ENCODE data around the gene FREM3. TPM values are rescaled to one million over a fixed set of nuclear protein-coding genes. Genes with fewer than 3 reads are reported as not detected.
"Not testable (repeated sequence)": the region's sequence is repeated elsewhere in the genome, so short reads cannot be mapped to it uniquely, and the experiment has no call there.

FREM3 gene
- total RNA-seq, 2 donors from 2014 or later = not detected

GRCh38 chr4:143531380-143531779, 169.1 kb downstream of the FREM3 start:
- ATAC-seq (no peak), DNase-seq (no peak)
- intact Hi-C loops (cut with DNase I, micrococcal nuclease) = no loop called here

- DNase-seq; intact Hi-C loops (cut with DNase I, micrococcal nuclease); ATAC-seq: not testable (repeated sequence)
These were observed 172.4 kb downstream of the FREM3 start for GRCh38 chr4:143528046-143528445.

Other genes with a start within 250 kb of the FREM3 start
- 10 to 100 TPM; 29.1 to 33.3 TPM for gene SMARCA5, start 187.0 kb downstream of the FREM3 start, total RNA-seq
- gene GYPE, start 204.9 kb upstream of the FREM3 start, total RNA-seq = under 1 TPM; 0.18 to 0.25 TPM

Measured in left colon (tissue), 2 donors.